Effector memory CD4-positive, alpha-beta T cell (primary cell): ENCODE results near the gene GLYATL1.

Source experiments
- DNase-seq, 3 donors: peaks; one replicate each; pipeline ENCODE4 v3.0.0-alpha.2; 2020
- H3K27ac ChIP-seq: 2 replicates; pipeline ENCODE4 v1.7.0; 2013; ENCODE audit warnings: mild to moderate bottlenecking, low read length, moderate library complexity; ENCODE audit not compliant: insufficient read depth, poor library complexity, severe bottlenecking
- H3K27me3 ChIP-seq: replicated peaks from 2 replicates; pipeline ENCODE4 v1.7.0; 2013; ENCODE audit warnings: mild to moderate bottlenecking, low read length; ENCODE audit not compliant: insufficient read depth, control insufficient read depth, poor library complexity, severe bottlenecking
- H3K36me3 ChIP-seq: 2 replicates; pipeline ENCODE4 v1.7.0; 2013; ENCODE audit warnings: mild to moderate bottlenecking, low read length, moderate library complexity; ENCODE audit not compliant: control insufficient read depth, insufficient read depth
- H3K4me1 ChIP-seq: 2 replicates; pipeline ENCODE4 v1.7.0; 2013; ENCODE audit warnings: low read length, mild to moderate bottlenecking; ENCODE audit not compliant: control insufficient read depth, insufficient read depth, poor library complexity, severe bottlenecking
- H3K4me3 ChIP-seq: 2 replicates; pipeline ENCODE4 v1.7.0; 2013; ENCODE audit warnings: low read length, low read depth, mild to moderate bottlenecking; ENCODE audit not compliant: insufficient read depth, poor library complexity, severe bottlenecking
- H3K9me3 ChIP-seq: 2 replicates; pipeline ENCODE4 v1.7.0; 2013; ENCODE audit warnings: mild to moderate bottlenecking, low read length, moderate library complexity; ENCODE audit not compliant: control insufficient read depth

GLYATL1 gene

GRCh38 chr11:58926251-58926650 lies 13.0 kb upstream of the GLYATL1 start:
- DNase-seq = no peak
- no peak overlapping the region for H3K27ac ChIP-seq

GRCh38 chr11:58926695-58927094 lies 12.6 kb upstream of the GLYATL1 start:
- no peaks in the 10 kb centered on the region for H3K4me1 ChIP-seq
- no peak overlapping the region for H3K4me3 ChIP-seq
- DNase-seq = no peak
- H3K27ac ChIP-seq = no peak overlapping the region
- no peaks in the 10 kb centered on the region for H3K27me3 ChIP-seq
- H3K36me3 ChIP-seq = no peaks in the 10 kb centered on the region
- no peaks in the 10 kb centered on the region for H3K9me3 ChIP-seq

More at GRCh38 chr11:58926251-58926650, 13.0 kb upstream of the GLYATL1 start:
- no peak overlapping the region for H3K4me3 ChIP-seq
- H3K9me3 ChIP-seq = no peaks in the 10 kb centered on the region
- H3K27me3 ChIP-seq = no peaks in the 10 kb centered on the region
- H3K36me3 ChIP-seq = no peaks in the 10 kb centered on the region
- H3K4me1 ChIP-seq = no peaks in the 10 kb centered on the region

GRCh38 chr11:58927393-58928106 lies 11.7 kb upstream of the GLYATL1 start:
- H3K4me3 ChIP-seq = no peak overlapping the region
- no peaks in the 10 kb centered on the region for H3K27me3 ChIP-seq
- no peak for DNase-seq
- no peaks in the 10 kb centered on the region for H3K9me3 ChIP-seq
- H3K27ac ChIP-seq = no peak overlapping the region
- H3K4me1 ChIP-seq = no peaks in the 10 kb centered on the region
- H3K36me3 ChIP-seq = no peaks in the 10 kb centered on the region

GRCh38 chr11:58928107-58928499 lies 11.2 kb upstream of the GLYATL1 start:
- Histone ChIP-seq H3K36me3 (no peaks in the 10 kb centered on the region), H3K4me1 (no peaks in the 10 kb centered on the region), H3K27ac (no peak overlapping the region), H3K4me3 (no peak overlapping the region), H3K9me3 (no peaks in the 10 kb centered on the region), H3K27me3 (no peaks in the 10 kb centered on the region)
- no peak for DNase-seq

GRCh38 chr11:58928691-58929090 lies 10.6 kb upstream of the GLYATL1 start:
- no peak for DNase-seq
- Histone ChIP-seq H3K9me3 (no peaks in the 10 kb centered on the region), H3K4me3 (no peak overlapping the region), H3K27ac (no peak overlapping the region), H3K4me1 (no peaks in the 10 kb centered on the region), H3K27me3 (no peaks in the 10 kb centered on the region), H3K36me3 (no peaks in the 10 kb centered on the region)

GRCh38 chr11:58930926-58931325 lies 8.4 kb upstream of the GLYATL1 start:
- H3K27ac ChIP-seq = no peak overlapping the region
- H3K36me3 ChIP-seq = no peaks in the 10 kb centered on the region
- no peak for DNase-seq
- H3K4me1 ChIP-seq = no peaks in the 10 kb centered on the region
- H3K4me3 ChIP-seq = no peak overlapping the region
- no peaks in the 10 kb centered on the region for H3K9me3 ChIP-seq
- no peaks in the 10 kb centered on the region for H3K27me3 ChIP-seq

- H3K4me1 ChIP-seq = no peaks in the 10 kb centered on the region
- no peak for DNase-seq
- H3K4me3 ChIP-seq = no peak overlapping the region
- no peaks in the 10 kb centered on the region for H3K27me3 ChIP-seq
- no peaks in the 10 kb centered on the region for H3K9me3 ChIP-seq
- no peak overlapping the region for H3K27ac ChIP-seq
- H3K36me3 ChIP-seq = no peaks in the 10 kb centered on the region
These were observed 5.6 kb upstream of the GLYATL1 start for GRCh38 chr11:58933661-58934060.

GRCh38 chr11:58934945-58935513 lies 4.3 kb upstream of the GLYATL1 start:
- H3K4me1 ChIP-seq = no peaks in the 10 kb centered on the region
- no peak overlapping the region for H3K27ac ChIP-seq
- no peak for DNase-seq
- no peak overlapping the region for H3K4me3 ChIP-seq
- H3K36me3 ChIP-seq = no peaks in the 10 kb centered on the region
- no peaks in the 10 kb centered on the region for H3K27me3 ChIP-seq
- no peaks in the 10 kb centered on the region for H3K9me3 ChIP-seq

- H3K27ac ChIP-seq = no peak overlapping the region
- no peaks in the 10 kb centered on the region for H3K4me1 ChIP-seq
- no peak overlapping the region for H3K4me3 ChIP-seq
- H3K27me3 ChIP-seq = no peaks in the 10 kb centered on the region
- no peaks in the 10 kb centered on the region for H3K9me3 ChIP-seq
- no peak for DNase-seq
- H3K36me3 ChIP-seq = no peaks in the 10 kb centered on the region
These were observed 890 bp upstream of the GLYATL1 start for GRCh38 chr11:58938398-58938797.

- Histone ChIP-seq H3K9me3 (no peaks in the 10 kb centered on the region), H3K4me3 (no peak overlapping the region), H3K36me3 (no peaks in the 10 kb centered on the region), H3K27me3 (no peaks in the 10 kb centered on the region), H3K4me1 (no peaks in the 10 kb centered on the region), H3K27ac (no peak overlapping the region)
- DNase-seq = no peak
These were observed 740 bp downstream of the GLYATL1 start for GRCh38 chr11:58940028-58940427.
